HCT116 (cell line): Measurements from ENCODE around the gene RIPOR2. TPM values are rescaled to one million over a fixed set of nuclear protein-coding genes. Genes with fewer than 3 reads are reported as not detected.

Experiments used
- ATAC-seq: fragments of 200-7000 bp; cut with Tn5 transposase; 2 replicates; pipeline ENCODE4 v1.9.1; 2020; ENCODE audit warnings: mild to moderate bottlenecking, moderate library complexity
- BruUV-seq: library from RNA; stranded (reverse); fragments of 400-500 nt; replicated peaks from 2 replicates; lab custom pipeline; 2021; lab: Mats Ljungman, UMichigan
- CTCF ChIA-PET: fragments of 300-600 bp; sonication (Branson Sonifier 250); formaldehyde crosslinking; loops from one replicate; lab custom pipeline; 2021; ENCODE audit warnings: antibody characterized with exemption; lab: Charles Lee
- POLR2A ChIA-PET: fragments of 300-600, 350-600 bp; sonication (Branson Sonifier 250); formaldehyde crosslinking; loops from one replicate; lab custom pipeline; 2021; ENCODE audit warnings: antibody characterized with exemption; lab: Charles Lee
- RAD21 ChIA-PET, 2 experiments: fragments of 300-600 bp; sonication (Branson Sonifier 250); formaldehyde crosslinking; loops; one replicate each; lab custom pipeline; 2023; ENCODE audit warnings: low total read pairs in 2 of 2; ENCODE audit not compliant: uncharacterized antibody in 2 of 2, unreplicated experiment in 2 of 2, low non-redundant PET in 1 of 2; lab: Charles Lee
- DNase-seq: peaks from one replicate; pipeline ENCODE4 v3.0.0-alpha.2; 2010; ENCODE audit warnings: low read depth, low spot score
- H2AFZ ChIP-seq: fragments of 200-600 bp; shearing (Covaris generic), sonication (generic); 2 replicates; pipeline ENCODE4 v1.6.1; 2017; ENCODE audit warnings: low read depth, mixed run types, mixed read lengths, antibody characterized with exemption, low read length; ENCODE audit not compliant: poor library complexity, severe bottlenecking
- H3K27ac ChIP-seq: 2 replicates; pipeline ENCODE4 v1.5.1; 2012; ENCODE audit warnings: low read depth, low read length
- H3K27me3 ChIP-seq: fragments of 200-600 bp; sonication (generic); 2 replicates; pipeline ENCODE4 v1.6.1; 2016; ENCODE audit warnings: mixed run types, low read length, mixed read lengths; ENCODE audit not compliant: insufficient read depth
- H3K36me3 ChIP-seq, 2 experiments: fragments of 200-500 bp in 1 of 2; fragments of 200-600 bp in 1 of 2; sonication (Bioruptor generic) in 1 of 2; sonication (generic) in 1 of 2; 2 replicates each; pipeline versions ENCODE4 v1.5.1 to v1.6.1; 2014 to 2016; ENCODE audit warnings: low read length in 2 of 2, inconsistent platforms in 1 of 2, mixed read lengths in 1 of 2, mixed run types in 1 of 2; ENCODE audit not compliant: insufficient read depth in 2 of 2, control insufficient read depth in 1 of 2
- H3K4me1 ChIP-seq, 2 experiments: fragments of 200-600 bp in 1 of 2; sonication (generic) in 1 of 2; 2 replicates each; pipeline versions ENCODE4 v1.5.1 to v1.6.1; 2012 to 2017; ENCODE audit warnings: low read length in 2 of 2, inconsistent platforms in 1 of 2, mild to moderate bottlenecking in 1 of 2, mixed read lengths in 1 of 2, mixed run types in 1 of 2, moderate library complexity in 1 of 2; ENCODE audit not compliant: insufficient read depth in 2 of 2, control insufficient read depth in 1 of 2
- H3K4me2 ChIP-seq: fragments of 200-600 bp; sonication (generic); 2 replicates; pipeline ENCODE4 v1.6.1; 2017; ENCODE audit warnings: mixed run types, low read length, mixed read lengths
- H3K4me3 ChIP-seq, 2 experiments: fragments of 200-600 bp in 1 of 2; sonication (generic) in 1 of 2; replicated peaks in 1 of 2; 2 replicates each; pipeline ENCODE4 v1.5.1; 2011 to 2016; ENCODE audit warnings: low read length in 2 of 2, control low read depth in 1 of 2, low read depth in 1 of 2, mild to moderate bottlenecking in 1 of 2, mixed read lengths in 1 of 2, mixed run types in 1 of 2
- H3K79me2 ChIP-seq: fragments of 200-600 bp; sonication (generic); 2 replicates; pipeline ENCODE4 v1.6.1; 2017; ENCODE audit warnings: mild to moderate bottlenecking, mixed run types, low read length, moderate library complexity, mixed read lengths; ENCODE audit not compliant: insufficient read depth
- H3K9ac ChIP-seq: fragments of 200-600 bp; sonication (generic); 2 replicates; pipeline ENCODE4 v1.6.1; 2016; ENCODE audit warnings: low read length, mixed read lengths
- H3K9me2 ChIP-seq: fragments of 200-600 bp; sonication (generic), shearing (Covaris generic); 2 replicates; pipeline ENCODE4 v1.6.1; 2017; ENCODE audit warnings: mixed run types, mild to moderate bottlenecking, moderate library complexity; ENCODE audit not compliant: insufficient read depth
- H3K9me3 ChIP-seq, 2 experiments: fragments of 200-500 bp in 1 of 2; fragments of 200-600 bp in 1 of 2; sonication (Bioruptor generic) in 1 of 2; sonication (generic) in 1 of 2; 2 replicates each; pipeline ENCODE4 v1.6.1; 2014 to 2017; ENCODE audit warnings: low read length in 2 of 2, mixed read lengths in 2 of 2, inconsistent platforms in 1 of 2, low read depth in 1 of 2, mild to moderate bottlenecking in 1 of 2, mixed run types in 1 of 2, moderate library complexity in 1 of 2; ENCODE audit not compliant: control insufficient read depth in 1 of 2, insufficient read depth in 1 of 2
- H4K20me1 ChIP-seq: fragments of 200-600 bp; sonication (generic), shearing (Covaris generic); 2 replicates; pipeline ENCODE4 v1.6.1; 2017; ENCODE audit warnings: mixed run types, mild to moderate bottlenecking, moderate library complexity; ENCODE audit not compliant: insufficient read depth
- ATF3 ChIP-seq: IDR thresholded peaks from 2 replicates; pipeline ENCODE4 v1.6.1; 2012
- CBX3 ChIP-seq: IDR thresholded peaks from 2 replicates; pipeline ENCODE4 v1.6.1; 2012; ENCODE audit warnings: low read depth
- CTCF ChIP-seq, 3 experiments: fragments of 200-600 bp in 1 of 3; sonication (generic) in 1 of 3; IDR thresholded peaks in 2 of 3; conservative IDR thresholded peaks in 1 of 3; 2 replicates each; pipeline ENCODE4 v1.5.1; 2012 to 2017; ENCODE audit warnings: low read depth in 2 of 3, low read length in 2 of 3, antibody characterized with exemption in 1 of 3, borderline replicate concordance in 1 of 3, control low read depth in 1 of 3, mild to moderate bottlenecking in 1 of 3, mixed read lengths in 1 of 3, mixed run types in 1 of 3, moderate library complexity in 1 of 3; ENCODE audit not compliant: insufficient read depth in 1 of 3
- EGR1 ChIP-seq: IDR thresholded peaks from 2 replicates; pipeline ENCODE4 v1.6.1; 2012; ENCODE audit warnings: low read depth
- EZH2 ChIP-seq: fragments of 200-600 bp; sonication (generic); IDR thresholded peaks from 2 replicates; pipeline ENCODE4 v1.6.1; 2017; ENCODE audit warnings: antibody characterized with exemption, mixed run types
- EZH2phosphoT487 ChIP-seq: fragments of 200-600 bp; IDR thresholded peaks from 2 replicates; pipeline ENCODE4 v1.6.1; 2018; ENCODE audit warnings: antibody characterized with exemption, borderline replicate concordance
- FOSL1 ChIP-seq: IDR thresholded peaks from 2 replicates; pipeline ENCODE4 v1.6.1; 2012; ENCODE audit warnings: low read depth
- MAX ChIP-seq: IDR thresholded peaks from 2 replicates; pipeline ENCODE4 v1.6.1; 2012
- RAD21 ChIP-seq: IDR thresholded peaks from 2 replicates; pipeline ENCODE4 v1.6.1; 2012; ENCODE audit warnings: low read depth, mild to moderate bottlenecking
- REST ChIP-seq: IDR thresholded peaks from 2 replicates; pipeline ENCODE4 v1.6.1; 2012; ENCODE audit warnings: low read depth
- SP1 ChIP-seq: IDR thresholded peaks from 2 replicates; pipeline ENCODE4 v1.6.1; 2012; ENCODE audit warnings: low read depth
- SRF ChIP-seq: IDR thresholded peaks from 2 replicates; pipeline ENCODE4 v1.6.1; 2012; ENCODE audit warnings: low read depth
- ZBTB33 ChIP-seq: IDR thresholded peaks from 2 replicates; pipeline ENCODE4 v1.6.1; 2011; ENCODE audit warnings: mild to moderate bottlenecking, low read length, moderate library complexity; ENCODE audit not compliant: insufficient replicate concordance; ENCODE audit errors: extremely low read depth
- ZFX ChIP-seq: fragments of 450-650 bp; IDR thresholded peaks from 2 replicates; pipeline ENCODE4 v1.6.1; 2017
- ZNF274 ChIP-seq: fragments of 200-500 bp; sonication (Bioruptor generic); IDR thresholded peaks from 2 replicates; pipeline ENCODE4 v1.6.1; 2014; ENCODE audit warnings: mild to moderate bottlenecking, low read depth, low read length, inconsistent platforms
- intact Hi-C: fragments of 100-400 bp; cut with micrococcal nuclease; formaldehyde crosslinking; loops from 2 replicates; pipeline ENCODE4 v1.10.0; 2022
- total RNA-seq: library from RNA; stranded (reverse); gene quantifications from one replicate; pipeline ENCODE4 v1.2.1, GENCODE V29; 2021; ENCODE audit not compliant: unreplicated experiment

Gene RIPOR2
- total RNA-seq, 1 experiment from 2014 or later = 0.44 TPM

- TF ChIP-seq ZBTB33 (no peak), FOSL1 (no peak), SRF (no peak), ATF3 (no peak), EZH2 (no peak), CTCF (IDR thresholded peaks at IDR 0.05 in 2 of 3, conservative IDR thresholded peaks at IDR 0.05 in 1 of 3; ENCODE audit: borderline replicate concordance in 1 of 3, insufficient read depth in 1 of 3, low read depth in 2 of 3, low read length in 2 of 3) (no peak), ZFX (no peak), EZH2phosphoT487 (no peak), RAD21 (no peak), EGR1 (no peak)
Observed at GRCh38 chr6:24961852-24962251, 26.1 kb upstream of the RIPOR2 start (continued).

GRCh38 chr6:24960991-24961475 is 25.3 kb upstream of the RIPOR2 start:
- CTCF ChIA-PET = no interaction called here
- H3K4me2 ChIP-seq = no peak overlapping the region
- H3K9ac ChIP-seq = no peak overlapping the region
- no TSS peak for BruUV-seq
- no peaks in the 10 kb centered on the region for H3K4me1 ChIP-seq
- no peak overlapping the region for H3K27ac ChIP-seq
- H3K27me3 ChIP-seq = no peaks in the 10 kb centered on the region
- no peaks in the 10 kb centered on the region for H3K9me3 ChIP-seq
- POLR2A ChIA-PET = no interaction called here
- H3K36me3 ChIP-seq = no peaks in the 10 kb centered on the region
- H4K20me1 ChIP-seq = no peaks in the 10 kb centered on the region
- no peaks in the 10 kb centered on the region for H3K9me2 ChIP-seq
- no peak overlapping the region for H2AFZ ChIP-seq
- ATAC-seq = no peak
- intact Hi-C loops = no loop called here
- no peak overlapping the region for H3K4me3 ChIP-seq
- RAD21 ChIA-PET = no interaction called here
- DNase-seq = no peak
- H3K79me2 ChIP-seq = no peaks in the 10 kb centered on the region
- TF ChIP-seq REST (no peak), EGR1 (no peak), MAX (no peak), ZBTB33 (no peak), EZH2 (no peak), EZH2phosphoT487 (no peak), SP1 (no peak), CBX3 (no peak), ZNF274 (no peak)
